RPMI7951 (cell line): Measurements from ENCODE around the gene DCAF10. TPM values are rescaled to one million over a fixed set of nuclear protein-coding genes. Genes with fewer than 3 reads are reported as not detected.
A peak's percentile ranks its signal among the peaks of the same experiment; 100 is the strongest.
"Not testable (repeated sequence)": the region's sequence is repeated elsewhere in the genome, so short reads cannot be mapped to it uniquely, and the experiment has no call there.

ENCODE experiments used
- DNase-seq: peaks from one replicate; pipeline ENCODE4 v3.0.0-alpha.2; 2012; ENCODE audit warnings: low read depth
- total RNA-seq: library from RNA; depleted of rRNA; stranded (reverse); fragments of >200 nt; shearing (Covaris generic); gene quantifications from 2 replicates; pipeline ENCODE4 v1.2.3, GENCODE V29; 2014

The DCAF10 gene
- total RNA-seq, 1 experiment from 2014 or later, result 19.9 TPM

DNA sequence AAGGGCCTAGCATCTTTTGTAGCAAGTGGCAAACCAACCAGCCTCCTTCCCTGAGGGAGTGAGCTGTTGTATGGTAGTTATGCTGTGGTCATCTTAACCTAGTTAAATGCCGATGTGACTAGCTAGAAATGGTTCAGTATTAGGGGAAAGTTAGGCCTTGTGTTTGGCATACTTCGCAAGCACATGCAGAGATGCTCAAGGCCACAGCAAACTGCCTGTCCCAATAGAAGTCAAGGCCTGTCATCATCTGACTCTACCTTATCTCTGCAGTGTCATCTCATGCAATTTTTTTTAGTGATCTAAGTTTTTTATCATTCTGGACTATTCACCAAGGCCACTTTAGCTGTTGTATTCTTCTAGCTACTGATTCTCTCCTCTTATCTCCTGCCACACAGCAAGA lies 10.5 kb upstream of the DCAF10 start:
- DNase-seq, result no peak

DNA sequence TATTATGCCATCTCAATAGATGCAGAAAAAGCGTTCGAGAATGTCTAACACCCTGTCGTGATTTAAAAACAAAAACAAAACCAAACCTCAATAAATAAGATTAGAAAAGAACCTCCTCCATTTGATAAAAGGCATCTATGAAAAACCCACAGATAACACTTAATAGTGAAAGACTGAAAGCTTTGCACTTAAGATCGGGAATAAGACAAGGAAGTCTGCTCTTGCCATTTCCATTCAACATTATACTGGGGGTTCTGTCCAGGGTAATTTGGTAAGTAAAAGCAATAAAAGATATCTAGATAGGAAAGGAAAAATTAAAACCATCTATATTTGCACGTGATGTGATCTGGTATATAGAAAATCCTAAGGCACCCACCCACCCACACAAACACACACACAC lies 8.5 kb upstream of the DCAF10 start:
- DNase-seq, result no peak

DNA sequence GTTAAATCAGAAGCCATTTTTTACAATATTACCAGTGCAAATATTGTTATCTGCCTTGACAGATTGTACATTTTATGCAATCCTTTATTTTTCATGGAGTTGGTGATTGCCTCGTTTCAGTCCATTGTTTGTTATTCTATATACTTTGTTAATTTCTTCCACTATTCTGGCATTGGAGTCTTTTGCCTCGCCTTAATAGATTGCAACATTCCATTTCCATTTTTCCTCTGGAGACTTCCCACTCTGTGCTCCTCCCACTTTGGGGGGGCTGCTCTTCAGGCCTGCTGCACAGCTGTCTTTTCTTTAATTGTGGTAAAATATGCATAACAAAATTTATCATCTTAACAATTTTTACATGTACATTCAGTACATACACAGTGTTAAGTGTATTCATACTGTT lies 4.4 kb upstream of the DCAF10 start:
- DNase-seq, result no peak

DNA sequence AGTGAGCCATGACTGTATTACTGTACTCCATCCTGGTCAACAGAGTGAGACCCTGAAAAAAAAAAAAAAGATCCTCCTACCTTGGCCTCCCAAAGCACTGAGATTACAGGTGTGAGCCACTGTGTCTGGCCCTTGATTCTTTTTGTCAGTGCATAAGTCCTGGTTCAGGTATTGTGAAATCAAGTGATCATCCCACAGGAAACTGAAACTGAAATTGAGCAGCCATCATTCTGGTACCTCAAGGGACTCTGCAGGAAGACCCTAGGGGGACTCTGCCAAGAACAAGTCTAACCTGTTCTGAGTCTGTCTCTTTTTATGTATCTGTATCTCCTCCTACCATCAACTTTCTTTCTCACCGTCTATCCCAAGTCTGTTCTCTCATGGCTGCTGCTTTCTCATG lies 1.9 kb upstream of the DCAF10 start:
- no peak for DNase-seq

DNA sequence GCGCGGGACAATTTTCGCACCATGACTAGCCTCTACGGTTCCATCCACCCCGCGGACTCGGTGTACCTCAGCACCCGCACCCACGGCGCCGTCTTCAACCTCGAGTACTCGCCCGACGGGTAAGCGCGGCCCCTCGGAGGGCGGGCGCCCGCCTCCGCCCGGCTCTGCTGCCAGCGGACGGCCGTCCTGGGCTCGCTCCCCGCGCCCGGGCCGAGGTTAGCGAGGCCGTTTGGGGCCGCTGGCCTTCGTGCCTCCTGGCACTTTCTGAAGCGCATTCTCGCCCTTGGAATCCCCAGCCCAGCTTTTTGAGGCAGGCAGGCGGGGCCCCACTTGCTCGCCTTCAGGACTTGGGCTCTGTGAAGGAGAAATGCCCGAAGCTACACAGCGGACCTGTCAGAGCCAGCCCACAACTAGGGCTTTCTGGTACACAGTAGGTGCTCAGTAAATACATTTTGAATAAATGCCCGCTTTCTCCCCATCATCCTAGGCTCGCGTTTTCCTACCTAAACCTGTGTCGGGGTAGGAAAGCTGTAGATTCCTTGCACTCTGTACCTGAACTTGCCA lies 772 bp downstream of the DCAF10 start:
- peak; percentile 13 for DNase-seq

DNA sequence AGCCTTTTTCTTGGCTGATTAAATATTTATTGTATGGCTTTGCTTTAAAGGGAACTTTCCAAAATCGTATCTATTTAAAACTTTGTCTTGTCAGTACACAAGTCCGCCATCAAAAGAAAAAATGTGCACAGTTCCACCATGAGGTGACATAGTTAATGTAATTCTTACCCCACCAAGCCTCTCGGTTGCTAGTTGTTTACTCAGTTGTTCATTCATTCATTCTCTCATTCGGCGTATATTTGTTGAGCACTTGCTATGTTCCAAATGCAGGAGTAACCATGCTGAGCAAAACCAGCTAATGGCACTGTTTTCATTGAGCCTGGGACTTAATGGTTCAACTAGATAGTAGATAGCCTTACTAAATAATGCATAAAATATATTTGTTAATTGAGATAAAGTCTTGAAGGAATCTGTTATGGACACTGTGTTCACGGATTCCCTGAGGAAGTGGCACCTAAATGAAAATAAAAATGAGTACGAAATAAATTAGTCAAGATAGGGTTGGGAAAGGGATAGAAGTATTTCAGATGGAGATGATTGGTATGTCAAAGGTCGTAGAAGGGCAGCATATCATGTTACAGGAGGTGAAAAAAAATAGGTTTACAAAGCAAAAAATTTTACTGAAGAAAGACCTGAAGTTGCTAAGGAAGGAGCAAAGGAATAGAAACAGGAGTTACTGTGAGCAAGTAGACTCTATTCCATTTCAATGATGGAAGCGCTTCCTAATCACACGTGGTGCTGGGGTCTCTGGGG lies 1.5 kb downstream of the DCAF10 start:
- DNase-seq, result no peak

DNA sequence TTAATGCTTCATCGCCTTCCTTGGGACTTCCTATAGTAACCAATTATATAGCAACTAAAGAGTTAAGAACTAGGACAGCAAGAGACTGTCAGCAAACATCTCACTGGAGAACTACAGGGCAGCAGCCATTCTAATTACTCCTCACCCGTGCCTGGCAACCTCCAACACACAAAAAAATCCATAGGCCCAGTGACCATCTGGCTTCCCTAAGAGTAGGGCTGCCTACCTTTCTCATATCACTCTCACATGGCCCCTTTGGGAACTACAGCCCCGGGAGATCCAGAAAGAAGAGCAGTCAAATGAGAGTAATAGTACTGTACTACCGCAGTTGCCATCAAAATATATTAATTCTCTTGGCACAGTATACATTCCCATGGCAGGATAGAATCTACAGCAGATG lies 5.7 kb downstream of the DCAF10 start:
- no peak for DNase-seq

DNA sequence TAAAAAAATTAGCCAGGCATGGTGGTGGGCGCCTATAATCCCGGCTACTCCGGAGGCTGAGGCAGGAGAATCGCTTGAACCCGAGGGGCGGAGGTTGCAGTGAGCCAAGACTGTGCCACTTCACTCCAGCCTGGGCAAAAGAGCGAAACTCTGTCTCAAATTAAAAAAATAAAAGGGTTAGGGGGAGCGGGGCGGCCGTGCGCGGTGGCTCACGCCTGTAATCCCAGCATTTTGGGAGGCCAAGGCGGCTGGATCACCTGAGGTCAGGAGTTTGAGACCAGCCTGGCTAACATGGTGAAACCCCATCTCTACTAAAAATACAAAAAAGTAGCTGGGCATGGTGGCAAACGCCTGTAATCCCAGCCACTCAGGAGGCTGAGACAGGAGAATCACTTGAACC lies 9.1 kb downstream of the DCAF10 start:
- not testable (repeated sequence) for DNase-seq

DNA sequence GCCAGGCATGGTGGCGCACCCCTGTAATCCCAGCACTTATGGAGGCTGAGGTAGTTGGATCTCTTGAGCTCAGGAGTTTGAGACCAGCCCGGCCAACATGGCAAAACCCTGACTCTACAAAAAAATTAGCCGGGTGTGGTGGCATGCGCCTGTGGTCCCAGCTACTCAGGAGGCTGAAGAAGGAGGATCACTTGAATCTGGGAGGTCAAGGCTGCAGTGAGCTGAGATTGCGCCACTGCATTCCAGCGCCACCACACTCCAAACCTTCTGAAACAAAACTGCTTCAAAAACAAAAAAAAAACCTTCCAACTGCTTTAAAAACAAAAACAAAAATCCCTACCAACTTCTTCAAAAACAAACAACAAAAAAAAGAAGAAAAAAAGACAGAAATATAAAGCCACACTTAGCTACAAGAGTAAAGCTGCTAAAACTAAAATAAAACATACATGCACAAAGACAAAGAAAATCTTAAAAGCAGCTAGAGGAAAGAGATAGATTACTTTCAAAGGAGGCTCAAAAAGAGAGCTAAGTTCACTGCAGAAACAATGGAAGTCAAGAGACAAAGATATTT lies 11.4 kb downstream of the DCAF10 start:
- no peak for DNase-seq

DNA sequence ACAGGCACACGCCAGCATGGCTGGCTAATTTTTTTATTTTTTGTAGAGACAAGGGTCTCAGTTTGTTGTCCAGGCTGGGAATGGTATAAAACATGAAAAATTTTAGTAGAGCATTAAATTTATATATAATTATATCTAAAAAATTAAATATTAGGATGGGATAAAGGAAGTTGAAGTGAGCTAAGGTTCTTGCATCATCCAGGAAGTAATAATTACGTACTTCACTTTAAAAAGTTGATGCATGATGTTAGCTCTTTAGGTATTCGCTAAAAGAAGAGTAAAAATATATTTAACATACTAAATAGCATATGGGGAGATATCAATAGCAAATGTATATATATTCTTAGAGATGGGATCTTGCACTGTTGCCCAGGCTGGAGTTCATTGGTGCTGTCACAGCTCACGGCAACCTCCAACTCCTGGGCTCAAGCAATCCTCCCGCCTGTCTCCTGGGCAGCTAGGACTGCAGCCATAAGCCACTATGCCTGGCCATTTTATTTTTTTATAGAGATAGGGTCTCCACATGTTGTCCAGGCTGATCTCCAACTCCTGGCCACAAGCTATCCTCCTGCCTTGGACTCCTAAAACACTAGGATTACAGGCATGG lies 12.3 kb downstream of the DCAF10 start:
- DNase-seq, result no peak

DNA sequence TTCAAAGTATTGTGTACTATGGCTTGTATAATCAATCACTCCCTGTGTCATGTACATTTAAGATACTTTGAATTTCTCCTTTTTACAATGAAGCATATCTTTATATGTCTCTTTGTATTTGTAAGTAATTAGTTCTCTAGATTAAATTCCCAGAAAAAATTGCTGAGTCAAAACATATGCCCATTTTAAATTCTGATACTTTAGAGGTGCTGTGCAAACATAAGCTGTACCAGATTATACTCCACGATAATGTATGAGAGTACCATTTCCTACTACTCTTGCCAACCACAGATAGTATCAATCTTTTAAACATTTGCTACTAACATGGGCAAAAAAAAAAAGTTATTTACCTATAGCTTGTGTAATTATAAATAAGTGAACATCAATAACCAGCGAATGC lies 18.3 kb downstream of the DCAF10 start:
- no peak for DNase-seq

DNA sequence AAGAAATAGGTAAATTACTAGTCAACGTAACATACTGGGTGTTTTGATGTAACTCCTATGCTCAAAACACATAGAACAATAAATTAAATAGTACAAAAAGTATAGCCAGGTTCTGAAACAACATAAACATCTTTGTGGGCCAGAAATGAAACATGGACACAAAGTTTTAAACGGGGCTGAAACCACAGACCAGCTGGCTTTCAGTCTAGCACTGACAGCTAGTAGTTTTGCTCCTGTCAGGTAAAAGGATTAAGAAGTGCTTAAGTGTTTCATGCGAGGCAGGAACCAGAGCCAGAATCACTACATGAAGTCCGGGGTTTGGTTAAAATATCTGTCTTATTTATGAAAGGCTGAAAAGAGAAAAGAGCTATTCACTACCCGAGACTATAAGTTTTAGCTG lies 19.5 kb downstream of the DCAF10 start:
- no peak for DNase-seq

DNA sequence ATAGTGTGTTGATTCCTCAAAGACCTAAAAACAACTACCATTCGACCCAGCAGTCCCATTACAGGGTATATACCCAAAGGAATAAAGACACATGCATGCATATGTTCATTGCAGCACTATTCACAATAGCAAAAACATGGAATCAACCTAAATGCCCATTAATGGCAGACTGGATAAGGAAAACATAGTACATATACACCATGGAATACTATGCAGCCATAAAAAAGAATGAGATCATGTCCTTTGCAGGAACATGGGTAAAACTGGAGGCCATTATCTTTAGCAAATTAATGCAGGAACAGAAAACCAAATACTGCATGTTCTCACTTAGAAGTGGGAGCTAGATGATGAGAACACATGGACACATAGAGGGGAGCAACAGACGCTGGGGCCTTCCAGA lies 24.6 kb downstream of the DCAF10 start:
- DNase-seq, result not testable (repeated sequence)

DNA sequence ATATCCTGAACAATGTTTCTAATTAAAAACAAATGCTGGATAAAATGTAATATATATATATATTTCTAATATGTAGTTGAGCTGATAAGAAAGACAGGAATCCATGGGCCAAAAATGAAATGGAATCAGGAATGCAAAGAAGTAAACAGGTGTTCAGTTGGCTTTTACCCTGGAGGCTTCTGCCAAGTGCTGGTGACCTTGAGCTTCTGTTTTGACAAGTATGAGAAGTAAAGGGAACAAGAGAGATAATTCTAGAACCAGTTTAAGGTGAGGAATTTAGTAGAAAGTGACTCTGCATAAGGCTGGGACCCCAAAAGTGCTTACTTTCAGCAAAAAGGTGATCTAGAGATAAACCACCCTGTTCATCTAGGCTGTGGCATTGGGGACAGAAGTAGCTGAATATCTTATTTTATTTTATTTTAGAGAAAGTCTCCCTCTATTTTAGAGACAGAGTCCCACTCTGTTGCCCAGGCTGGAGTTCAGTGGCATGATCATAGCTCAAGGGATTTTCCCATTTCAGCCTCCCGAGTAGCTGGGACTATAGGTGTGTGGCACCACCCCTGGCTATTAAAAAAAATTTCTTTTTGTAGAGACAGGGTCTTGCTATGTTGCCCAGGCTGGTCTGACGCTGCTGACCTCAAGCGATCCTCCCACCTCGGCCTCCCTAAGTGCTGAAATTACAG lies 27.0 kb downstream of the DCAF10 start:
- DNase-seq, result no peak

DNA sequence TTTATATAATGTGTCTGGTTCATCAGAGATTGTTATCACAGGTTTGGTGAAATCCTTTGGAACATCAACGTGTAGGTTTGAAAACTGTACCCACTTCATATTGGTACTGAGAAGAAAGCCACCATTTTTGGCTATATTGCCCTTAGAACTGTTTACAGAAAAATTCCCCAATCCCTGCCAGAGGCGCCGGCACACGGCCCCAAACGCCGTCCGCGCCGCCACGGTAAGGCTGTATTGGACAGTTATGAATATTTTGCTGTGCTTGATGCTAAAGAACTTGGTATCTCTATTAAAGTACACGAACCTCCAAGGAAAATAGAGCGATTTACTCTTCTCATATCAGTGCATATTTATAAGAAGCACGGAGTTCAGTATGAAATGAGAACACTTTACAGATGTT lies 35.2 kb downstream of the DCAF10 start:
- DNase-seq, result no peak

DNA sequence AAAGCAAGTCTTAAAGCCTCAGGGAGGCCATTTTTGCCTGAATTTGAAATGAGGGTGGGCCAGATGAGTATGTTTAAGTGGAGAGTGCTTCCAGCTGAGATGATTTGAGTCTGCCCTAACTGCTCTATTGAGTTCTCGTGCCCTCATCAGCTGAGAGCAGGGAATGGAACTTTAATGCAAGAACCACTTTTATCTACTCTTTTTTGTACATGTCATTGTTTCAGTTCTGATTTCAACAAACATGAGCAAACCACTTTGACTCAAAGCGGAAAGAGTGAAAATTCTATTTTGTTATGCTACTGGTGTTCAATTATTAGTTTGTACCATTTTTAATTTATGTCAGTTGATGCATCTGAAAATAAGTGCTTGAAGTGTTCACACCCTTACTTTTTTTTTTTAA lies 35.8 kb downstream of the DCAF10 start:
- DNase-seq, result no peak

DNA sequence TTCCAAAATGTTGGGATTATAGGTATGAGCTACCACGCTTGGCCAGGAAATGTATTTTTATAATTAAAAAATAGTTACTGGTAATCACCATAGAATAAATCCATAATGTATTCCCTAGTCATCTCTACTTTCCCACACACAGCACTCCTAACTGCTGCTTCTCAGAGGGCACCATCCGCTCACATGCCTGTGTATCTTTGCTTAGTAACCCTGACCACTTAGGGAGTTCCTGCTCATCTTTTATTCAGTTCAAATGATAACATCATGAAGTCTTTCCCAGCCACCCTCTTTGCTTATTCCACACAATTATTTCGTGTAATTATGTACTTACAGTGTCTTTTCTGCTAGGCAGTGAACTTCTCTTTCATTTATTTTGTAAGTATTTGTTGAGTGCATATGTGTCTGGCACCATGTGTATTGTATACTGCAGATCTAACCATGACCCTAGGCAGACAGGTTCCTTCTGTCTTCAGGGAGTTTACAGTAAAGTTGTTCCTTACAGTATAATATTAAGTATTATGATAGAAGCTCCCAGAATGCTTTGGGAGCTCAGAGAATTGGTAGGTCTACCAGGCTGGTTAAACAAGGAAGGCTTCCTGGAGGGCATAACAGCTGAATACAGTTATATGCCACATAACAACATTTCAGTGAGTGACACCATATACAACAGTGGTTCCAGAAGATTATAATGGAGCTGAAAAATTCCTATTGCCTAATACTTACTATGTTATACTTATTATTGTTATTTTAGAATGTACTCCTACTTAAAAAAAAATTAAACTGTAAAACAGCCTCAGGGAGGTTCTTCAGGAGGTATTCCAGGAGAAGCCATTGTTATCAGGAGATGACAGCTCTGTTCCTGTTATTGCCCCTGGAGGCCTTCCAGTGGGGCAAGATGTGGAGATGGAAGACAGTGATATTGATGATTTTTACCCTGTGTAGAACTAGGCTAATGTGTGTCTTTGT lies 39.2 kb downstream of the DCAF10 start:
- peak; percentile 27 for DNase-seq

DNA sequence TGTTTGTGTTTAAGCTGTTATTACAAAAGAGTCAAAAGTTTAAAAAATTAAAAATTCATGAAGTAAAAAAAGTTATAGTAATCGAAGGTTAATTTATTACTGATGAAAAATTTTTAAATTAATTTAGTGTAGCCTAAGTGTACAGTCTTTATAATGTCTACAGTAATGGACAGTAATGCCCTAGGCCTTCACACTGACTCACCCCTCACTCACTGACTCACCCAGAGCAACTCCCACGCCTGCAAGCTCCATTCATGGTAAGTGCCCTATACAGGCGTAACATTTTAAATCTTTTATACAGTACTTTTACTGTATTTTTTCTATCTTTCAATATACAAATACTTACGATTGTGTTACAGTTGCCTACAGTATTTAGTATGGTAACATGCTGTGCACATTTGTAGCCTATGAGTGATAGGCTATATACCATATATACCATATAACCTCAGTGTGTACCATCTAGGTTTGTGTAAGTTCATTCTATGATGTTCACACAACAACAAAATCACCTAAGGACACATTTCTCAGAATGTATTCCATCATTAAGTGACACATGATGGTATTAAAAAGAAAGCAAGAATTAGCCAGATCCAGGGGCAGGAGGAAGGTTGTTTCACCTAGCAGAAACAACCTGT lies 40.1 kb downstream of the DCAF10 start:
- DNase-seq, result peak; percentile 82

DNA sequence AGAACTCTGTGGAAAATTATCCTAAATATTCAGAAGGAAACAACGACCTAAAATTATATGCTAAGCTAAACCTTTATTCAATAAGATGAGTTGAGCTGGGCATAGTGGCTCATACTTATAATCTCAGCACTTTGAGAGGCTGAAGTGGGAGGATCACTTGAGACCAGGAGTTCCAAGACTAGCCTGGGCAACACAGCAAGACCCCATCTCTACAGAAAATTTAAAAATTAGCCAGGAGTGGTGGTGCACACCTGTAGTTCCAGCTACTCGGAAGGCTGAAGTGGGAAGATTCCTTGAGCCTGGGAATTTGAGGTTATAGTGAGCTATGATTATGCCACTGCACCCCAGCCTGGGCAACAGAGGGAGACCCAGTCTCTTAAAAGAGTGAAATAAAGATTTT lies 51.6 kb downstream of the DCAF10 start:
- DNase-seq, result no peak

DNA sequence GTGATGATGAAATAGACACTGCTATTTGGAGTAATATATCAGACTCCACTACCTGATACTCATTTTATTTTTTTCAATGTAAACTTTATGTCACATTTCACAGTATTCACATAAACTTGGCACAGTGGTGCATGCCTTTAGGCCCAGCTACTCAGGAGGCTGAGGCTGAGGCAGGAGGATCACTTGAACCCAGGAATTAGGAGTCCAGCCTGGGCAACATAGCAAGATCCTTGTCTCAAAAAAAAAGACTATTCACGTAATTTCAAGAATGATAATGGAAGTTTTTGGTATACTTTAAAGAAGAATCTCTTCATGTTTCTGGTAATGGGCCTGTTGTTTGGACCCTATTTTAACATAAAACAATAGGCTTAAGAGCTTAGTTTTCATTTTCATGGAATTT lies 56.0 kb downstream of the DCAF10 start:
- no peak for DNase-seq

DNA sequence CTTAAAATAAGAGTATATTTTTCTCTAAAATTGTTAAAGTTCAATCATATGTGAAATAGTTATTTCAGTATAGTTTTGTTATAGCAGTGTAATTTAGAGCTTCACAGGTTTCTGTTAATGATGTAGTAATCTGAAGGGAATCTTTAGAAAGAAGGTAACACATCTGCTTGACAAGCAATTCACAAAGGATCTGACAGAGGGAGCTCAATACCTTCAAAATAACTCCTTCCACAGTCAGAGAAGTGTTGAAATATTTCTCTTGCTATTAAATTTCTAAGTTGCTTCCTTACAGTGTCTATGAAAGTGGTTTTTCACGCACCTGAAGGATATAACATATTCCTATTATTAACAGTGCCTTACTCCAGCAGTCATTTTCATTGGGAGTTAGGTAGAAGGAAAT lies 58.4 kb downstream of the DCAF10 start:
- DNase-seq, result no peak
